Smooth muscle cell (in vitro differentiated cells): ENCODE data around the gene NIM1K. TPM values are rescaled to one million over a fixed set of nuclear protein-coding genes. Genes with fewer than 3 reads are reported as not detected.
"Not testable (repeated sequence)": the region's sequence is repeated elsewhere in the genome, so short reads cannot be mapped to it uniquely, and the experiment has no call there.

ENCODE experiments used
- DNase-seq: peaks from one replicate; lab custom pipeline; 2025; ENCODE audit not compliant: unreplicated experiment; lab: John Stamatoyannopoulos, UW
- H2AFZ ChIP-seq: fragments of 200-600 bp; sonication (generic); 2 replicates; pipeline ENCODE4 v1.6.0; 2016; ENCODE audit warnings: antibody characterized with exemption, low read depth, mild to moderate bottlenecking
- H3F3A ChIP-seq: fragments of 200-600 bp; sonication (generic); 2 replicates; pipeline ENCODE4 v1.6.0; 2017; ENCODE audit warnings: antibody characterized with exemption, low read depth
- H3K27ac ChIP-seq: fragments of 200-600 bp; sonication (generic); 2 replicates; pipeline ENCODE4 v1.5.1; 2016; ENCODE audit warnings: low read depth, mild to moderate bottlenecking
- H3K27me3 ChIP-seq: fragments of 200-600 bp; sonication (generic); 2 replicates; pipeline ENCODE4 v1.6.1; 2016; ENCODE audit warnings: low read depth, mild to moderate bottlenecking
- H3K36me3 ChIP-seq: fragments of 200-600 bp; sonication (generic); 2 replicates; pipeline ENCODE4 v1.5.1; 2016; ENCODE audit warnings: low read depth
- H3K4me1 ChIP-seq: fragments of 200-600 bp; sonication (generic); 2 replicates; pipeline ENCODE4 v1.5.1; 2016; ENCODE audit warnings: low read depth
- H3K4me2 ChIP-seq: fragments of 200-600 bp; sonication (generic); 2 replicates; pipeline ENCODE4 v1.6.0; 2016; ENCODE audit warnings: mild to moderate bottlenecking
- H3K4me3 ChIP-seq: fragments of 200-600 bp; sonication (generic); 2 replicates; pipeline ENCODE4 v1.5.1; 2016; ENCODE audit warnings: mild to moderate bottlenecking
- H3K79me2 ChIP-seq: fragments of 200-600 bp; sonication (generic); 2 replicates; pipeline ENCODE4 v1.6.0; 2016; ENCODE audit warnings: low read depth, mild to moderate bottlenecking
- H3K9ac ChIP-seq: fragments of 200-600 bp; sonication (generic); 2 replicates; pipeline ENCODE4 v1.6.0; 2016; ENCODE audit warnings: low read depth
- H3K9me3 ChIP-seq: fragments of 200-600 bp; sonication (generic); replicated peaks from 2 replicates; pipeline ENCODE4 v1.5.1; 2016; ENCODE audit warnings: low read depth
- H4K20me1 ChIP-seq: fragments of 200-600 bp; sonication (generic); 2 replicates; pipeline ENCODE4 v1.6.0; 2016; ENCODE audit warnings: low read depth
- WGBS: methylation state at CpG from one replicate; pipeline ENCODE4 v1.1.7; 2016; ENCODE audit warnings: low lambda C conversion rate; 5-methylcytosine and 5-hydroxymethylcytosine counted together
- polyA plus RNA-seq: library from polyadenylated mRNA; unstranded; fragments of >200 nt; fragmentation: Nextera tagmentation; extraction: Ambion mirVana; gene quantifications from 2 replicates; pipeline ENCODE4 v1.2.1, GENCODE V29; 2016
- total RNA-seq: library from RNA; depleted of rRNA; stranded (reverse); fragments of >200 nt; gene quantifications from 2 replicates; pipeline ENCODE4 v1.2.3, GENCODE V29; 2014
- TF ChIP-seq, protein P1 (sequence below): fragments of 200-600 bp; sonication (generic); IDR thresholded peaks from 2 replicates; pipeline ENCODE4 v1.5.1; 2017; ENCODE audit warnings: borderline replicate concordance, mild to moderate bottlenecking, antibody characterized with exemption; ENCODE audit not compliant: insufficient read depth, poor library complexity, severe bottlenecking

NIM1K gene
- total and polyA plus RNA-seq, 2 experiments from 2014 or later = 0.17 to 0.54 TPM

DNA sequence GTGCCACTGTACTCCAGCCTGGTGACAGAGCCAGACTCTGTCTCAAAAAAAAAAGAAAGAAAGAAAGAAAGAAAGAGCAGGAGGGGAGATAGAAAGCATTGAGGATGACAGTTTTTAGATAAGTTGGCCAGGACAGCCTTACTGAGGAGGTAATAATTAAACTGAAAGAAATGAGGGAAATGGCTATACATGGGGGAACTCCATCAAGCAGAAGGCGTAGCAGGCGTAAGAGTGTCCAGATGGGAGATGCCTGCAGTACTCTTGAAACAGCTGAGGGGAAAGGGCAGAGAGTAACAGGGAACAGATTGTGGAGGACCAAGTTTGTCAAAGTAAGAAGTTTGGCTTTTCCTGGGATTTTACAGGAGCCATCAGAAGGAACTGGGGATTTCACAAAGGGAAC, 63.7 kb downstream of the NIM1K start:
- Histone ChIP-seq H3K4me1 (no peaks in the 10 kb centered on the region), H3K36me3 (no peaks in the 10 kb centered on the region), H3F3A (no peaks in the 10 kb centered on the region), H3K27me3 (no peaks in the 10 kb centered on the region), H3K4me3 (no peak overlapping the region), H3K27ac (no peak overlapping the region), H3K4me2 (no peak overlapping the region), H2AFZ (no peak overlapping the region), H4K20me1 (no peaks in the 10 kb centered on the region), H3K79me2 (no peaks in the 10 kb centered on the region), H3K9ac (no peak overlapping the region), H3K9me3 (no peaks in the 10 kb centered on the region)
- TF ChIP-seq, protein P1, sequence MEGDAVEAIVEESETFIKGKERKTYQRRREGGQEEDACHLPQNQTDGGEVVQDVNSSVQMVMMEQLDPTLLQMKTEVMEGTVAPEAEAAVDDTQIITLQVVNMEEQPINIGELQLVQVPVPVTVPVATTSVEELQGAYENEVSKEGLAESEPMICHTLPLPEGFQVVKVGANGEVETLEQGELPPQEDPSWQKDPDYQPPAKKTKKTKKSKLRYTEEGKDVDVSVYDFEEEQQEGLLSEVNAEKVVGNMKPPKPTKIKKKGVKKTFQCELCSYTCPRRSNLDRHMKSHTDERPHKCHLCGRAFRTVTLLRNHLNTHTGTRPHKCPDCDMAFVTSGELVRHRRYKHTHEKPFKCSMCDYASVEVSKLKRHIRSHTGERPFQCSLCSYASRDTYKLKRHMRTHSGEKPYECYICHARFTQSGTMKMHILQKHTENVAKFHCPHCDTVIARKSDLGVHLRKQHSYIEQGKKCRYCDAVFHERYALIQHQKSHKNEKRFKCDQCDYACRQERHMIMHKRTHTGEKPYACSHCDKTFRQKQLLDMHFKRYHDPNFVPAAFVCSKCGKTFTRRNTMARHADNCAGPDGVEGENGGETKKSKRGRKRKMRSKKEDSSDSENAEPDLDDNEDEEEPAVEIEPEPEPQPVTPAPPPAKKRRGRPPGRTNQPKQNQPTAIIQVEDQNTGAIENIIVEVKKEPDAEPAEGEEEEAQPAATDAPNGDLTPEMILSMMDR = no peak
- WGBS = 72% methylated on average over 2 of the region's 2 CpGs
- no peak for DNase-seq

DNA sequence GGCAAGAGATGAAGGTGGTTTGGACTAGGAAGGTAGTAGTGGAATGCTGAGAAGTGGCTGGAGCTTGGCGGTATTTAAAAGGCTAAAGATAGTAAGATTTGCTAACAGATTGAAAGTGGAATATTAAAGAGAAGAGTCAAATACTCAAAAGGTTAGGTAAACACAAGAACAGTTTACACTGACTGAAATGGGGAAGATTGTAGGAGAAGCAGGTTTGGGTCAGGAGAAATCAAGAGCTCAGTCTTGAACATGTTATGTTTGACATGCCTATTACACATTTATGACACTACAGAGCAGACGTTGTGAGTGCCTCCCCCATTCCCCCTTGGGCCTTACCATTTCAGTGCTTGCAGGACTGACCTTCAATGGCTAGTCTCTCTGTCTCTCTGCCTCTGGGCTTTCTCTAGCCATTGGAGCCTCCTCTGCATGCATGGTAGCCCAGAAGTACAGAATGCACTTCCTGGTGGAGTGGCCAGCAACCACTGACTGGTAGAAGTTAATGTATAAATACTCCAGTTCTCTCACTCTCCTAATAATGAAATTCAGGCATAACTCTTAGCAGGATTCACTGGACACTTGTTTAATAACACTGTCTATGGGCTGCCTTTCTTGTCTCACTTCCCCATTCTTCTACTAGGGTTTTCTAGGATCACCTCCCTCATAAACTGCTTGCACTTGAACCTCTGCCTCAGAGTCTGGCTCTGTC, 64.4 kb downstream of the NIM1K start:
- TF ChIP-seq, protein P1 = no peak

DNA sequence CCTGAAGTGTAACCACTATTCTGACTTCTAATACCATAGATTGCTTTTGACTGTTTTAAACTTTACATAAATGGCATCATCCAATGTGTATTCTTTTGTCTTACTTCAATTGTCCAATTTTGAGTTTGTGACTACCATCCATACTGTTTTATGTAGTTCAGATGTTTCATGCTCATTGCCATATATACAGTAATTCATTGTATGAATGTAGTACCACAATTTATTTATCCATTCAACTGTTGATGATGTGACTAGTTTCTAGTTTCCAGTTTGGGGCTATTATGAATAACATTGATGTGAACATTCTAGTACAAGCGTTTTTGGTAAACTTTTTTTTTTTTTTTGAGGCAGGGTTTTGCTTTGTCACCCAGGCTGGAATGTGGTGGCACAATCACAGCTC, 66.1 kb downstream of the NIM1K start:
- Histone ChIP-seq H3K36me3 (no peaks in the 10 kb centered on the region), H3K27ac (no peak overlapping the region), H3K9ac (no peak overlapping the region), H3K9me3 (no peaks in the 10 kb centered on the region), H4K20me1 (no peaks in the 10 kb centered on the region), H3K79me2 (no peaks in the 10 kb centered on the region), H3K4me1 (no peaks in the 10 kb centered on the region), H2AFZ (no peak overlapping the region), H3K27me3 (no peaks in the 10 kb centered on the region), H3K4me3 (no peak overlapping the region), H3F3A (no peaks in the 10 kb centered on the region), H3K4me2 (no peak overlapping the region)
- DNase-seq = no peak
- WGBS = 95% methylated on average over 1 of the region's 1 CpG
- TF ChIP-seq, protein P1 = no peak

More for the DNA sequence above, 64.4 kb downstream of the NIM1K start:
- no peak for DNase-seq
- 45% methylated on average over 2 of the region's 2 CpGs for WGBS
- H3K27ac ChIP-seq = no peak overlapping the region
- no peaks in the 10 kb centered on the region for H3K4me1 ChIP-seq
- H3K36me3 ChIP-seq = no peaks in the 10 kb centered on the region
- no peaks in the 10 kb centered on the region for H3K9me3 ChIP-seq
- H3K27me3 ChIP-seq = no peaks in the 10 kb centered on the region
- no peaks in the 10 kb centered on the region for H3F3A ChIP-seq
- no peaks in the 10 kb centered on the region for H3K79me2 ChIP-seq
- H4K20me1 ChIP-seq = no peaks in the 10 kb centered on the region
- H3K9ac ChIP-seq = no peak overlapping the region
- H3K4me3 ChIP-seq = no peak overlapping the region
- H3K4me2 ChIP-seq = no peak overlapping the region
- no peak overlapping the region for H2AFZ ChIP-seq

DNA sequence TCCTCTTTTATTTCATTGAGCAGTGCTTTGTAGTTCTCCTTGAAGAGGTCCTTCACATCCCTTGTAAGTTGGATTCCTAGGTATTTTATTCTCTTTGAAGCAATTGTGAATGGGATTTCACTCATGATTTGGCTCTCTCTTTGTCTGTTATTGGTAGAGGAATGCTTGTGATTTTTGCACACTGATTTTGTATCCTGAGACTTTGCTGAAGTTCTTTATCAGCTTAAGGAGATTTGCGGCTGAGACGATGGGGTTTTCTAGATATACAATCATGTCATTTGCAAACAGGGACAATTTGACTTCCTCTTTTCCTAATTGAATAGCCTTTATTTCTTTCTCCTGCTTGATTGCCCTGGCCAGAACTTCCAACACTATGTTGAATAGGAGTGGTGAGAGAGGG, 70.2 kb downstream of the NIM1K start:
- not testable (repeated sequence) for H3K9me3 ChIP-seq, H3K4me1 ChIP-seq, H4K20me1 ChIP-seq, H3K79me2 ChIP-seq, H3K4me3 ChIP-seq, H3K27me3 ChIP-seq, H3K27ac ChIP-seq, H3K36me3 ChIP-seq, H3K9ac ChIP-seq, DNase-seq, H3K4me2 ChIP-seq, H2AFZ ChIP-seq, H3F3A ChIP-seq
- WGBS = 73% methylated on average over 2 of the region's 2 CpGs
